ENCODE results near the gene PSMD5. TPM values are rescaled to one million over a fixed set of nuclear protein-coding genes. Genes with fewer than 3 reads are reported as not detected.

The PSMD5 gene
- total RNA-seq, 2 donors from 2014 or later = 33.2 to 60.2 TPM

GRCh38 chr9:120859361-120859760 lies 16.6 kb upstream of the PSMD5 start:
- Histone ChIP-seq H3K4me1 (no peaks in the 10 kb centered on the region), H3K9ac (ENCODE audit: low read depth in 2 of 2, low read length in 2 of 2) (no peak overlapping the region), H3K36me3 (no peaks in the 10 kb centered on the region), H3K4me3 (no peak overlapping the region), H3K27ac (no peak overlapping the region), H3K9me3 (no peaks in the 10 kb centered on the region), H3K27me3 (no peaks in the 10 kb centered on the region)
- TF ChIP-seq, protein P1, sequence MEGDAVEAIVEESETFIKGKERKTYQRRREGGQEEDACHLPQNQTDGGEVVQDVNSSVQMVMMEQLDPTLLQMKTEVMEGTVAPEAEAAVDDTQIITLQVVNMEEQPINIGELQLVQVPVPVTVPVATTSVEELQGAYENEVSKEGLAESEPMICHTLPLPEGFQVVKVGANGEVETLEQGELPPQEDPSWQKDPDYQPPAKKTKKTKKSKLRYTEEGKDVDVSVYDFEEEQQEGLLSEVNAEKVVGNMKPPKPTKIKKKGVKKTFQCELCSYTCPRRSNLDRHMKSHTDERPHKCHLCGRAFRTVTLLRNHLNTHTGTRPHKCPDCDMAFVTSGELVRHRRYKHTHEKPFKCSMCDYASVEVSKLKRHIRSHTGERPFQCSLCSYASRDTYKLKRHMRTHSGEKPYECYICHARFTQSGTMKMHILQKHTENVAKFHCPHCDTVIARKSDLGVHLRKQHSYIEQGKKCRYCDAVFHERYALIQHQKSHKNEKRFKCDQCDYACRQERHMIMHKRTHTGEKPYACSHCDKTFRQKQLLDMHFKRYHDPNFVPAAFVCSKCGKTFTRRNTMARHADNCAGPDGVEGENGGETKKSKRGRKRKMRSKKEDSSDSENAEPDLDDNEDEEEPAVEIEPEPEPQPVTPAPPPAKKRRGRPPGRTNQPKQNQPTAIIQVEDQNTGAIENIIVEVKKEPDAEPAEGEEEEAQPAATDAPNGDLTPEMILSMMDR (IDR thresholded peaks at IDR 0.05) = no peak
- DNase-seq = no peak
- intact Hi-C loops (cut with DNase I) = no loop called here

DNA sequence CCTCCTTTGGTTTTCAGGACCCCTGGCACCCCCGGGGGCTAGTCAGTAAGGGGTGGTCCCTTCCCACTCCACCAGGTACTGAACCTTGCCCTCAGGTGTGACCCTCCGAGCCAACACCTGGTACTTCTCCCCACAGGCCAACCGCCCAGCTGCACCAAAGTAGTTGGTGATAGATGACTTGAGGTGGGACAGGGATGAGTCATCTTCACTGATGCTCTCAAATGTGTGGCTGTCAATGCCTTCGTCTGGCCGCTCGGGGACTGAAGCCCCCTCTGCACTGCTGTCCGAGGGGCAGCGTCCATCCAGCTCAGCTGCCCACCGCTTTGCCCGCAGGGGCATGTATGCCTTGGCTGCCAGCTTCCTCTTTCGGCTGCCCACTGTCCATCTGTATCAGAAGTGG lies 15.2 kb upstream of the PSMD5 start:
- no peaks in the 10 kb centered on the region for H3K27me3 ChIP-seq
- H3K9me3 ChIP-seq = no peaks in the 10 kb centered on the region
- no peak overlapping the region for H3K27ac ChIP-seq
- H3K4me1 ChIP-seq = no peaks in the 10 kb centered on the region
- TF ChIP-seq, protein P1 (IDR thresholded peaks at IDR 0.05) = no peak
- H3K4me3 ChIP-seq = no peak overlapping the region
- H3K9ac ChIP-seq (ENCODE audit: low read depth in 2 of 2, low read length in 2 of 2) = no peak overlapping the region
- no peaks in the 10 kb centered on the region for H3K36me3 ChIP-seq
- intact Hi-C loops (cut with DNase I) = no loop called here
- DNase-seq = no peak

GRCh38 chr9:120857481-120857880 lies 14.8 kb upstream of the PSMD5 start:
- no peak overlapping the region for H3K27ac ChIP-seq
- DNase-seq = no peak
- TF ChIP-seq, protein P1 (IDR thresholded peaks at IDR 0.05) = no peak
- no peaks in the 10 kb centered on the region for H3K9me3 ChIP-seq
- no peaks in the 10 kb centered on the region for H3K4me1 ChIP-seq
- no peaks in the 10 kb centered on the region for H3K27me3 ChIP-seq
- no peaks in the 10 kb centered on the region for H3K36me3 ChIP-seq
- no peak overlapping the region for H3K4me3 ChIP-seq
- no peak overlapping the region for H3K9ac ChIP-seq (ENCODE audit: low read depth in 2 of 2, low read length in 2 of 2)
- intact Hi-C loops (cut with DNase I) = no loop called here

GRCh38 chr9:120856700-120857099 lies 14.0 kb upstream of the PSMD5 start:
- H3K36me3 ChIP-seq = no peaks in the 10 kb centered on the region
- no peaks in the 10 kb centered on the region for H3K27me3 ChIP-seq
- H3K9me3 ChIP-seq = no peaks in the 10 kb centered on the region
- no peaks in the 10 kb centered on the region for H3K4me1 ChIP-seq
- no peak overlapping the region for H3K27ac ChIP-seq
- DNase-seq = peak; percentile 75
- H3K4me3 ChIP-seq = no peak overlapping the region
- no peak overlapping the region for H3K9ac ChIP-seq (ENCODE audit: low read depth in 2 of 2, low read length in 2 of 2)
- intact Hi-C loops (cut with DNase I) = no loop called here
- TF ChIP-seq, protein P1 (IDR thresholded peaks at IDR 0.05) = no peak

GRCh38 chr9:120855827-120856670 lies 13.3 kb upstream of the PSMD5 start:
- no peak overlapping the region for H3K27ac ChIP-seq
- H3K4me1 ChIP-seq = no peaks in the 10 kb centered on the region
- H3K4me3 ChIP-seq = no peak overlapping the region
- H3K9ac ChIP-seq (ENCODE audit: low read depth in 2 of 2, low read length in 2 of 2) = no peak overlapping the region
- DNase-seq = no peak
- no peaks in the 10 kb centered on the region for H3K9me3 ChIP-seq
- intact Hi-C loops (cut with DNase I) = no loop called here
- no peaks in the 10 kb centered on the region for H3K27me3 ChIP-seq
- no peaks in the 10 kb centered on the region for H3K36me3 ChIP-seq
- TF ChIP-seq, protein P1 (IDR thresholded peaks at IDR 0.05) = no peak

Measured in colonic mucosa (tissue), 4 donors.